HFFc6 (cell line): ENCODE data around the gene MFN1. TPM values are rescaled to one million over a fixed set of nuclear protein-coding genes. Genes with fewer than 3 reads are reported as not detected.

Experiments
- DNase-seq: peaks from one replicate; pipeline ENCODE4 v3.0.0-alpha.2; 2018
- H3K27ac Mint-ChIP-seq: 2 replicates; pipeline ENCODE4 v1.8.0; 2020; ENCODE audit warnings: mild to moderate bottlenecking, mixed read lengths
- H3K27me3 Mint-ChIP-seq: 2 replicates; pipeline ENCODE4 v1.8.0; 2021; ENCODE audit warnings: mild to moderate bottlenecking, moderate library complexity, mixed read lengths; ENCODE audit not compliant: insufficient read depth
- H3K36me3 Mint-ChIP-seq: 2 replicates; pipeline ENCODE4 v1.8.0; 2021; ENCODE audit warnings: low read depth, mixed read lengths
- H3K4me1 Mint-ChIP-seq: 2 replicates; pipeline ENCODE4 v1.8.0; 2020; ENCODE audit warnings: low read depth, mixed read lengths
- H3K4me3 Mint-ChIP-seq: 2 replicates; pipeline ENCODE4 v1.8.0; 2020; ENCODE audit warnings: mild to moderate bottlenecking, moderate library complexity, mixed read lengths
- H3K9me3 Mint-ChIP-seq: 2 replicates; pipeline ENCODE4 v1.8.0; 2020; ENCODE audit warnings: mild to moderate bottlenecking, mixed read lengths
- long read RNA-seq: library from polyadenylated mRNA; unstranded; transcript quantifications from one replicate; pipeline ENCODE4 v2.0.0, GENCODE V29; 2019
- total RNA-seq, 6 experiments: library from RNA; stranded (reverse); fragmentation: NEBNext Ultra II Directional; extraction: Animal tissue kit (Norgen Biotek cat#: 25700); gene quantifications; 2 replicates in 1 of 6; 3 replicates in 5 of 6; pipeline ENCODE4 v1.2.3, GENCODE V29; 2021
- TF ChIP-seq, protein P1 (sequence below): fragments of 200-600 bp; sonication (generic); IDR thresholded peaks from 2 replicates; pipeline ENCODE4 v1.5.0; 2021; ENCODE audit warnings: antibody characterized with exemption, mild to moderate bottlenecking

The MFN1 gene
- 10 to 100 TPM; 49.6 to 62.0 (median 56.3) TPM for total RNA-seq
- long read RNA-seq, full-length matches to known transcripts, result 18 of 46 reads
- long read RNA-seq, partial matches to known transcripts, result 13 of 46 reads
- long read RNA-seq, other reads (novel, unspliced or antisense), result 15 of 46 reads

DNA sequence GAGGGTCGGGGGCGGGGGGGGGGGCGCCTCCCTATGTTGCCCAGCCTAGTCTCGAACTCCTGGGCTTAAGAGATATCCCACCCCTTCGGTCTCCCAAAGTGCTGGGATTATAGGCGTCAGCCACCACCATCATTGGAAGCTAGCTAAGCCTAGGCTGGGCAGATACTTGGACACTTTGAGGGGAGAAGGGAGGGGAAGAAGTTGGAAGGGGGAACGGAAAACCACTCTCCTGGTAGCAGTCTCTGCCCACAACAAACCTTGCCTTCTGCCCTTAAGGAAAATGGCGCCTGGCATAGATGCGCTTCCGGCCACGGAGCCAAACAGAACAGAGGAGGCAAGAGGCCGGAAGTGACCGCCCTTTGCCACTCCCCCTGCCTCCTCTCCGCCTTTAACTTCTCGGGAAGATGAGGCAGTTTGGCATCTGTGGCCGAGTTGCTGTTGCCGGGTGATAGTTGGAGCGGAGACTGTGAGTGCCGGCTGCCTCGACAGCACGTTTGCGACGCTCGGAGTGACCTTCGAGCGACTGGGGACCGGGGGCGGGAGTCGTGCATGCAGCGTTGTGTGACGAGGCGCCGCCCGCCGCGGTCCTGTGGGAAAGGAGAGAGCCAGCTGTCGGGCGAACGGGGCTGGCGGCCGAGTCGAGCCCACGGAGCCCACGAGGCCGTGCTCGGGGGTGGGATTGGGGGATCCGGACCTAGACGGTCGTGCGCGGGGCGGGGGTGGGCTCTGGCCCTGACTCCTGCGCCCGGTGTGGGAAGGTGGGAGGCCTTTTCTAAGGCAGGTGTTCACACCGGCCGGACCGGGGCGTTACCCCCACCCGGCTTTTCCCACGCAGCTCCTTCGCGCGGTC is at the start of gene MFN1:
TSS of gene MFN1 (plus strand) at position 365 of the 850 bp plus-strand sequence. CDS start 1,143 bp downstream, outside the sequence.
- H3K36me3 Mint-ChIP-seq, result peaks cover 8% of the 10 kb centered on the region; the same call in 1 of the 2 replicates
- peak within 1 kb of the TSS; percentile 100 for H3K4me3 Mint-ChIP-seq
- TF ChIP-seq, protein P1, sequence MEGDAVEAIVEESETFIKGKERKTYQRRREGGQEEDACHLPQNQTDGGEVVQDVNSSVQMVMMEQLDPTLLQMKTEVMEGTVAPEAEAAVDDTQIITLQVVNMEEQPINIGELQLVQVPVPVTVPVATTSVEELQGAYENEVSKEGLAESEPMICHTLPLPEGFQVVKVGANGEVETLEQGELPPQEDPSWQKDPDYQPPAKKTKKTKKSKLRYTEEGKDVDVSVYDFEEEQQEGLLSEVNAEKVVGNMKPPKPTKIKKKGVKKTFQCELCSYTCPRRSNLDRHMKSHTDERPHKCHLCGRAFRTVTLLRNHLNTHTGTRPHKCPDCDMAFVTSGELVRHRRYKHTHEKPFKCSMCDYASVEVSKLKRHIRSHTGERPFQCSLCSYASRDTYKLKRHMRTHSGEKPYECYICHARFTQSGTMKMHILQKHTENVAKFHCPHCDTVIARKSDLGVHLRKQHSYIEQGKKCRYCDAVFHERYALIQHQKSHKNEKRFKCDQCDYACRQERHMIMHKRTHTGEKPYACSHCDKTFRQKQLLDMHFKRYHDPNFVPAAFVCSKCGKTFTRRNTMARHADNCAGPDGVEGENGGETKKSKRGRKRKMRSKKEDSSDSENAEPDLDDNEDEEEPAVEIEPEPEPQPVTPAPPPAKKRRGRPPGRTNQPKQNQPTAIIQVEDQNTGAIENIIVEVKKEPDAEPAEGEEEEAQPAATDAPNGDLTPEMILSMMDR, result no peak
- H3K27me3 Mint-ChIP-seq, result peaks cover 3% of the 10 kb centered on the region; the same call in 1 of the 2 replicates
- peak; percentile 96 for DNase-seq
- H3K9me3 Mint-ChIP-seq, result no peaks in the 10 kb centered on the region
- H3K4me1 Mint-ChIP-seq, result peaks cover 23% of the 10 kb centered on the region
- H3K27ac Mint-ChIP-seq, result peak within 1 kb of the TSS; percentile 97

DNA sequence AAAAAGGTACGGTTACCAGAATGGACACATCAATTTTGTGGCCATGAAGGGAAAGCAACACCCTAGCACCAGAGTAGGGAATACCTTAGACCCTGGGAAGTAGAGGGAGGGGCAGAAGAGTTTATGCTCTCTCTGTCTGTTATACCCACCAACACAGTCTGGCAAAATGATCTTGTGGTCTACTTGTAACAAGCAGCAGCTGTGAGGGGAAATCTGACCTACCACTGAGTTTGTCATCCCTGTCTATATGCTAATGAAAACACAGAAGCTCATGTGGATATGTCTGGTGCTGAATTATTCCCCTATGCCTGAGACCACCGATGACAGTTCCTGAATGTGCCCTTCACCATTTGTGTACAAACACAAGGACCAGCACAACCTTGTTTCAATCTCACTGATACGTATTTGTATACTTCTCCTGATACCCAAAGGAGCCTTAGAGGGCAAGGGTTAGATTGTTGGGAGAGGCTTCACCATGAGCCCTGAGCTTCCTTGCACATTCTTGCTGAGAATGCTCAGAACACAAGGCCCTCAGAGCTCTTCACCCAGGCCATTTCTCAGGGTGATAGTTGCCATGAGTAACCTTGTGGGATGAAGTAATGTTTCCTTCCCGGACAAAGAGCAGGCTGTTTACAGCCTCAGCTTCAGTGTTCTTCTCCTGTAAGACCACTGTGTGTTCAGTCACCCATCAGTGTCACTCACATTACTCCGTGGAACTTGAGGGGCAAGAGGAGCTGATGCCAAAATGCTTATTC is 49.4 kb upstream of the MFN1 start:
- H3K27ac Mint-ChIP-seq, result no peak overlapping the region
- H3K9me3 Mint-ChIP-seq, result no peaks in the 10 kb centered on the region; the same call in 1 of the 2 replicates
- TF ChIP-seq, protein P1, result no peak
- no peak overlapping the region for H3K4me3 Mint-ChIP-seq
- H3K4me1 Mint-ChIP-seq, result no peaks in the 10 kb centered on the region
- no peak for DNase-seq
- peaks cover 12% of the 10 kb centered on the region for H3K27me3 Mint-ChIP-seq
- H3K36me3 Mint-ChIP-seq, result no peaks in the 10 kb centered on the region

DNA sequence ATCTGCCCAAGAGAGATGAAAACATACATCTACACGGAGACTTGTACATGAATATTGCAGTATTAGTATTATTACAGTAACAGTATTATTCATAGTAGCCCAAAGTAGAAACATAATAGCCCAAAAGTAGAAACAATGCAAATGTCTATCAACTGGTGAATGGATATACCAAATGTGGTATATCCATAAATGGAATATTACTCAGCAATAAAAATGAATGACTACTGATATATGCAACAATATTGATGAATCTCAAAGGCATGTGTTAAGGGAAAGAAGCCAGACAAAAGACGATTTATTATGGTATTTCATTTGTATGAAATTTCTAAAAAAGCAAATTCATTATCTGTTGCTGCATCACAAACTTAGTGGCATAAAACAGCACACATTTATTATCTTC is 48.2 kb upstream of the MFN1 start:
- Mint-ChIP-seq H3K4me1 (no peaks in the 10 kb centered on the region), H3K27ac (no peak overlapping the region), H3K27me3 (peaks cover 5% of the 10 kb centered on the region), H3K4me3 (no peak overlapping the region), H3K36me3 (no peaks in the 10 kb centered on the region), H3K9me3 (no peaks in the 10 kb centered on the region; the same call in 1 of the 2 replicates)
- TF ChIP-seq, protein P1, result no peak
- DNase-seq, result no peak

DNA sequence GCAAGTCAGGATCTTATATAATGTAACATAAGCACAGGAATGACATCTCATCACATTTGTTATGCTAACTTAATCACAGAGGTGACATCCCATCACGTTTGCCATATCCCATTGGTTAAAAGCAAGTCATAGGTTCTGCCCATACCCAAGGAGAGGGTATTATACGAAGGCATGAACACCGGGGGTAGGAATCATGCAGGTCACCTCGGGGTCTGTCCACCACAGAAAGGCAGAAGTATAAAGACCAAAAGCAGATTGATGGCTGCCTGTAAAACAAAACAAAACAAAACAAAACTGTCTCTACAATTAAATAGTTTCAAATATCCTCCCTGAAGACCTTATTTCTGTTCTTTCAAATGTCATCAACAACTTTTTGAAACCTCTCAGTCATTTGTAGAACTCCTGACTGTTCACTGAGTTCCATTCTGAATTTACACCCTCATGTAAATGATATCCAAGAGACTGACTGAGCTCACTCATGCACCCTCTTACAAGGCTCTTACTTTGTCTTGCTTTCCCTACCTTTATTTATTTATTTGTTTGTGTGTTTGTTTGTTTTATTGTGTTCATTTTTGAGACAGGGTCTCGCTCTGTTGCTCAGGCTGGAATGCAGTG is 47.4 kb upstream of the MFN1 start:
- Mint-ChIP-seq H3K36me3 (no peaks in the 10 kb centered on the region), H3K9me3 (no peaks in the 10 kb centered on the region; the same call in 1 of the 2 replicates), H3K27ac (no peak overlapping the region), H3K4me3 (no peak overlapping the region), H3K4me1 (no peaks in the 10 kb centered on the region), H3K27me3 (peaks cover 6% of the 10 kb centered on the region)
- TF ChIP-seq, protein P1, result no peak
- DNase-seq, result no peak

DNA sequence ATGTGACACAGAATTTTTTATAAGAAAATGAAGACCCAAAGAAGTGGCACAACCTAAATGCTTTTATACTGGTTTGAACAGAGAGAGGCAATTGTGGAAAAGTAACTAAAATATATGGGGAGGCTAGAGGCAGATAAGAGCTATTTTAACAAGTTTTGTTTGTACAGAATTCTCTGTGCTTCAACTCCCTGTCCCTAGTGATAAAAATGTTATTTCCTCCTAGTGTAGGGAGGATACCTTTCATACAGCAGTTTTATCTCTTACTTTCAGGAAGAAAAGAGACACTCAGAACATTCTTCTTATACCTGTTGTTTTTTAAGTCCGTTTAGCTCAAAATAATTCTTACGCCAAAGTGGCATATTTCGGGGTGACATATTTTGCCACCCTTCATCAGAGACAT is 45.9 kb upstream of the MFN1 start:
- Mint-ChIP-seq H3K9me3 (no peaks in the 10 kb centered on the region; the same call in 1 of the 2 replicates), H3K4me1 (peaks cover 7% of the 10 kb centered on the region), H3K27ac (no peak overlapping the region), H3K4me3 (no peak overlapping the region), H3K27me3 (peaks cover 6% of the 10 kb centered on the region), H3K36me3 (no peaks in the 10 kb centered on the region)
- no peak for DNase-seq
- TF ChIP-seq, protein P1, result no peak
